GM19035 (cell line): Measurements from ENCODE around the gene GINS2.

Experiments
- ATAC-seq: cut with Tn5 transposase; IDR thresholded peaks from one replicate; pipeline ENCODE4 v1.9.1; 2021; ENCODE audit not compliant: unreplicated experiment

Gene GINS2

GRCh38 chr16:85668676-85669424, 19.9 kb downstream of the GINS2 start:
- no peak for ATAC-seq

GRCh38 chr16:85667841-85668413, 20.8 kb downstream of the GINS2 start:
- no peak for ATAC-seq

GRCh38 chr16:85667261-85667660, 21.5 kb downstream of the GINS2 start:
- ATAC-seq: no peak

- ATAC-seq: no peak
These were observed 22.8 kb downstream of the GINS2 start for GRCh38 chr16:85665929-85666328.

GRCh38 chr16:85665373-85665740, 23.4 kb downstream of the GINS2 start:
- no peak for ATAC-seq

GRCh38 chr16:85664580-85665372, 24.0 kb downstream of the GINS2 start:
- ATAC-seq: no peak

GRCh38 chr16:85663891-85664321, 24.8 kb downstream of the GINS2 start:
- ATAC-seq: no peak

GRCh38 chr16:85662976-85663830, 25.6 kb downstream of the GINS2 start:
- no peak for ATAC-seq

- no peak for ATAC-seq
These were observed 26.3 kb downstream of the GINS2 start for GRCh38 chr16:85662482-85662812.

- no peak for ATAC-seq
These were observed 26.8 kb downstream of the GINS2 start for GRCh38 chr16:85661740-85662481.

- ATAC-seq: no peak
These were observed 27.7 kb downstream of the GINS2 start for GRCh38 chr16:85660843-85661739.

- no peak for ATAC-seq
These were observed 28.8 kb downstream of the GINS2 start for GRCh38 chr16:85659805-85660511.

- ATAC-seq: no peak
These were observed 29.4 kb downstream of the GINS2 start for GRCh38 chr16:85659336-85659735.

GRCh38 chr16:85658504-85659326, 30.0 kb downstream of the GINS2 start:
- no peak for ATAC-seq

GRCh38 chr16:85657996-85658395, 30.8 kb downstream of the GINS2 start:
- no peak for ATAC-seq

GRCh38 chr16:85657267-85657650, 31.5 kb downstream of the GINS2 start:
- ATAC-seq: no peak

- no peak for ATAC-seq
These were observed 32.1 kb downstream of the GINS2 start for GRCh38 chr16:85656351-85657266.
